Epithelial cell of esophagus (primary cell): ENCODE results near the gene TRPT1.

Experiments used
- DNase-seq: peaks from one replicate; pipeline ENCODE4 v3.0.0; 2010; ENCODE audit warnings: low read depth
- H3K4me3 ChIP-seq: 2 replicates; pipeline ENCODE4 v1.5.1; 2011; ENCODE audit warnings: mild to moderate bottlenecking, low read length, control low read depth
- TF ChIP-seq, protein P1 (sequence below): IDR thresholded peaks from 2 replicates; pipeline ENCODE4 v1.5.1; 2011; ENCODE audit warnings: low read depth, mild to moderate bottlenecking, low read length, control low read depth, inconsistent platforms; ENCODE audit not compliant: insufficient read depth; ENCODE audit errors: missing control alignments

TRPT1 gene

GRCh38 chr11:64262271-64263002 is 36.5 kb upstream of the TRPT1 start:
- no peak overlapping the region for H3K4me3 ChIP-seq
- TF ChIP-seq, protein P1, sequence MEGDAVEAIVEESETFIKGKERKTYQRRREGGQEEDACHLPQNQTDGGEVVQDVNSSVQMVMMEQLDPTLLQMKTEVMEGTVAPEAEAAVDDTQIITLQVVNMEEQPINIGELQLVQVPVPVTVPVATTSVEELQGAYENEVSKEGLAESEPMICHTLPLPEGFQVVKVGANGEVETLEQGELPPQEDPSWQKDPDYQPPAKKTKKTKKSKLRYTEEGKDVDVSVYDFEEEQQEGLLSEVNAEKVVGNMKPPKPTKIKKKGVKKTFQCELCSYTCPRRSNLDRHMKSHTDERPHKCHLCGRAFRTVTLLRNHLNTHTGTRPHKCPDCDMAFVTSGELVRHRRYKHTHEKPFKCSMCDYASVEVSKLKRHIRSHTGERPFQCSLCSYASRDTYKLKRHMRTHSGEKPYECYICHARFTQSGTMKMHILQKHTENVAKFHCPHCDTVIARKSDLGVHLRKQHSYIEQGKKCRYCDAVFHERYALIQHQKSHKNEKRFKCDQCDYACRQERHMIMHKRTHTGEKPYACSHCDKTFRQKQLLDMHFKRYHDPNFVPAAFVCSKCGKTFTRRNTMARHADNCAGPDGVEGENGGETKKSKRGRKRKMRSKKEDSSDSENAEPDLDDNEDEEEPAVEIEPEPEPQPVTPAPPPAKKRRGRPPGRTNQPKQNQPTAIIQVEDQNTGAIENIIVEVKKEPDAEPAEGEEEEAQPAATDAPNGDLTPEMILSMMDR, result no peak
- no peak for DNase-seq

GRCh38 chr11:64261556-64262080 is 35.6 kb upstream of the TRPT1 start:
- DNase-seq, result no peak
- H3K4me3 ChIP-seq, result no peak overlapping the region
- TF ChIP-seq, protein P1, result no peak

GRCh38 chr11:64260147-64260708 is 34.2 kb upstream of the TRPT1 start:
- TF ChIP-seq, protein P1, result no peak
- no peak overlapping the region for H3K4me3 ChIP-seq
- no peak for DNase-seq

GRCh38 chr11:64259533-64260067 is 33.6 kb upstream of the TRPT1 start:
- TF ChIP-seq, protein P1, result no peak
- H3K4me3 ChIP-seq, result no peak overlapping the region
- no peak for DNase-seq

GRCh38 chr11:64258946-64259532 is 33.1 kb upstream of the TRPT1 start:
- DNase-seq, result no peak
- TF ChIP-seq, protein P1, result no peak
- H3K4me3 ChIP-seq, result no peak overlapping the region

- no peak overlapping the region for H3K4me3 ChIP-seq
- no peak for DNase-seq
- TF ChIP-seq, protein P1, result no peak
These were observed 32.4 kb upstream of the TRPT1 start for GRCh38 chr11:64258356-64258755.
